Heart left ventricle (tissue), 16 donors: ENCODE data around the gene SCN5A. TPM values are rescaled to one million over a fixed set of nuclear protein-coding genes. Genes with fewer than 3 reads are reported as not detected.

Experiments
- ATAC-seq, 4 donors: fragments of 200-7000 bp; cut with Tn5 transposase; one replicate each; pipeline ENCODE4 v1.9.1; 2020 to 2022; ENCODE audit warnings: moderate library complexity in 4 of 4, mild to moderate bottlenecking in 3 of 4, moderate number of reproducible peaks in 1 of 4
- DNase-seq, 5 donors: peaks; one replicate each; pipeline ENCODE4 v3.0.0-alpha.2; 2020
- H3K27ac ChIP-seq, 12 donors: fragments of 200-600 bp; sonication (generic) in 4 of 12; one replicate each; pipeline versions ENCODE4 v1.5.0 to v1.8.0; 2016 to 2022; ENCODE audit warnings: mild to moderate bottlenecking in 2 of 12
- H3K27me3 ChIP-seq, 9 donors: fragments of 200-600 bp; sonication (generic) in 2 of 9; one replicate each; pipeline versions ENCODE4 v1.5.1 to v1.8.0; 2016 to 2022; ENCODE audit warnings: mild to moderate bottlenecking in 3 of 9
- H3K36me3 ChIP-seq, 9 donors: fragments of 200-600 bp; sonication (generic) in 2 of 9; one replicate each; pipeline versions ENCODE4 v1.5.0 to v1.8.0; 2018 to 2022; ENCODE audit warnings: mild to moderate bottlenecking in 2 of 9
- H3K4me1 ChIP-seq, 12 donors: fragments of 200-600 bp; sonication (generic) in 4 of 12; one replicate each; pipeline versions ENCODE4 v1.5.0 to v1.8.0; 2016 to 2022; ENCODE audit warnings: mild to moderate bottlenecking in 3 of 12
- H3K4me3 ChIP-seq, 12 donors: fragments of 200-600 bp; sonication (generic) in 4 of 12; one replicate each; pipeline versions ENCODE4 v1.5.0 to v1.8.0; 2017 to 2022; ENCODE audit warnings: mild to moderate bottlenecking in 9 of 12, moderate library complexity in 4 of 12
- H3K9me3 ChIP-seq, 12 donors: fragments of 200-600 bp; sonication (generic) in 4 of 12; one replicate each; pipeline versions ENCODE4 v1.5.0 to v1.8.0; 2016 to 2022; ENCODE audit warnings: mild to moderate bottlenecking in 1 of 12
- POLR2A ChIP-seq, 2 donors: fragments of 450-650 bp; IDR thresholded peaks; one replicate each; pipeline ENCODE4 v1.6.1; 2017; ENCODE audit warnings: antibody characterized with exemption in 2 of 2, mild to moderate bottlenecking in 2 of 2, moderate library complexity in 2 of 2
- WGBS, 4 donors: extraction: QIAGEN DNeasy Blood & Tissue Kit in 2 of 4; methylation state at CpG; one replicate each; pipeline versions ENCODE4 v1.1.5 to v1.1.7; 2013 to 2018; 5-methylcytosine and 5-hydroxymethylcytosine counted together
- intact Hi-C, 10 donors: fragments of 100-400 bp; cut with DNase I; formaldehyde crosslinking; loops; one replicate each; pipeline versions ENCODE4 v1.11.1 to v1.14.2; 2022
- polyA plus RNA-seq, 2 donors: library from polyadenylated mRNA; stranded (reverse); fragments of 200-250 nt; gene quantifications; one replicate each; pipeline ENCODE4 v1.2.3, GENCODE V29; 2013
- total RNA-seq, 9 donors: library from RNA; depleted of rRNA in 2 of 9; stranded (reverse); fragments of >200 nt in 2 of 9; fragmentation: NEBNext Ultra II Directional in 3 of 9; extraction: Animal tissue kit (Norgen Biotek cat#: 25700) in 3 of 9; gene quantifications; one replicate each; pipeline versions ENCODE4 v1.1.0 to v1.2.4, GENCODE V29; 2016 to 2023
- TF ChIP-seq, protein P1 (sequence below), 12 donors: fragments of 200-600 bp; sonication (generic) in 4 of 12; IDR thresholded peaks; one replicate each; pipeline versions ENCODE4 v1.5.0 to v1.8.0; 2018 to 2022; ENCODE audit warnings: antibody characterized with exemption in 12 of 12, mild to moderate bottlenecking in 5 of 12
- donor health status: ischemic (EF 13 %, LVEDD 7.1; RV severe dilation, severe dysfunction).
- donor health status: healthy with polysubstance abuse.
- donor health status: DM: no; HTN: yes; CAD: no.
- donor health status: DM: no; HTN: no; CAD: no.
- donor health status: ischemic (EF 25% LVEDD 6.9; RV normal size, moderate dysfunction).
- donor health status: ischemic (EF 25% LVEDD 5.7; RV mildly dilated, moderate dysfunction).
- donor health status: healthy.
- donor health status: DM: yes; HTN: yes; CAD: no.
- donor health status: ischemic (EF 35%, LVEDD 5.7; RV mildly dilated, moderate dysfunction).
- donor health status: nonischemic (EF 11% LVEDD 7.7; RV severe dilation, severe dysfunction).
- donor health status: DM: yes; HTN: yes; CAD: no.
- donor health status: PGD.
- donor health status: ischemic (EF 29% LVEDD 5.4; RV normal size, mild dysfunction).
- donor health status: nonischemic (EF 23%, LVEDD 6.1; RV moderate dilation, normal function).

Gene SCN5A
- total and polyA plus RNA-seq, 11 donors = 88.4 to 242 (median 173) TPM

- 76 to 94% (median 85%) methylated on average over 2 of the region's 2 CpGs for WGBS, 4 donors
- Histone ChIP-seq H3K9me3 (no peaks in the 10 kb centered on the region), H3K4me3 (no peak overlapping the region), H3K4me1 (no peaks in the 10 kb centered on the region), H3K27ac (no peak overlapping the region), H3K27me3 (no peaks in the 10 kb centered on the region), H3K36me3 (no peaks in the 10 kb centered on the region)
- ATAC-seq (no peak), DNase-seq (no peak)
- no peak for TF ChIP-seq POLR2A (IDR thresholded peaks at IDR 0.05)
- TF ChIP-seq, protein P1, sequence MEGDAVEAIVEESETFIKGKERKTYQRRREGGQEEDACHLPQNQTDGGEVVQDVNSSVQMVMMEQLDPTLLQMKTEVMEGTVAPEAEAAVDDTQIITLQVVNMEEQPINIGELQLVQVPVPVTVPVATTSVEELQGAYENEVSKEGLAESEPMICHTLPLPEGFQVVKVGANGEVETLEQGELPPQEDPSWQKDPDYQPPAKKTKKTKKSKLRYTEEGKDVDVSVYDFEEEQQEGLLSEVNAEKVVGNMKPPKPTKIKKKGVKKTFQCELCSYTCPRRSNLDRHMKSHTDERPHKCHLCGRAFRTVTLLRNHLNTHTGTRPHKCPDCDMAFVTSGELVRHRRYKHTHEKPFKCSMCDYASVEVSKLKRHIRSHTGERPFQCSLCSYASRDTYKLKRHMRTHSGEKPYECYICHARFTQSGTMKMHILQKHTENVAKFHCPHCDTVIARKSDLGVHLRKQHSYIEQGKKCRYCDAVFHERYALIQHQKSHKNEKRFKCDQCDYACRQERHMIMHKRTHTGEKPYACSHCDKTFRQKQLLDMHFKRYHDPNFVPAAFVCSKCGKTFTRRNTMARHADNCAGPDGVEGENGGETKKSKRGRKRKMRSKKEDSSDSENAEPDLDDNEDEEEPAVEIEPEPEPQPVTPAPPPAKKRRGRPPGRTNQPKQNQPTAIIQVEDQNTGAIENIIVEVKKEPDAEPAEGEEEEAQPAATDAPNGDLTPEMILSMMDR (IDR thresholded peaks at IDR 0.05) = no peak
- intact Hi-C loops = loop anchor here in 1 of 10 donors (2.0 kb wide), 1 partner anchor 155 kb away; no protein-coding TSS in a partner anchor
These were observed 40.7 kb upstream of the SCN5A start for GRCh38 chr3:38690185-38690584.

- ATAC-seq = peak in 2 of 4 donors; percentile 50 to 52
- Histone ChIP-seq H3K9me3 (no peaks in the 10 kb centered on the region), H3K4me3 (no peak overlapping the region), H3K27me3 (no peaks in the 10 kb centered on the region), H3K27ac (no peak overlapping the region), H3K36me3 (no peaks in the 10 kb centered on the region), H3K4me1 (no peaks in the 10 kb centered on the region)
- DNase-seq = no peak
- 48 to 54% (median 49%) methylated on average over 3 of the region's 3 CpGs for WGBS, 4 donors
- no peak for TF ChIP-seq POLR2A (IDR thresholded peaks at IDR 0.05)
- TF ChIP-seq, protein P1 (IDR thresholded peaks at IDR 0.05) = peak in 8 of 12 donors; percentile 5 to 35 (median 28)
- intact Hi-C loops = loop anchor here in 9 of 10 donors (1.0 to 10.0 kb wide), 5 partner anchors 153 to 308 kb away; no protein-coding TSS in a partner anchor
These were observed 40.3 kb upstream of the SCN5A start for GRCh38 chr3:38689774-38690173.

DNA sequence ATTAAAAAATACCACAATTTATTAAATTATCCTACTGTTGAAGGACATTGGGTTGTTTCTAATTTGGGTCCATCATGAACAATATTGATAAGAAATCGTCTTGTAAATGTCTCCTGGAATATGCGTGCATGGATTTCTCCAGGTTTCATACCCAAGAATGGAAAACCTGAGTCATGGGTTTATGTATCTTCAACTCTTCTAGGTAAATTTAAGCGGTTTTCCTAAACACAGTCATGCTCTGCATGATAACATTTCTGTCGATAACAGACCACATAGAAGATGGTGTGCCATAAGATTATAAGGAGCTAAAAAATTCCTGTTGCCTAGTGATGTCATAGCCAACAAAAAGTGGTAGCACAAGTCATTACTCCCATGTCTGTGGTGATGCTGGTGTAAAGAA lies 39.9 kb upstream of the SCN5A start:
- no peak overlapping the region for H3K4me3 ChIP-seq
- DNase-seq (no peak), ATAC-seq (no peak)
- no peaks in the 10 kb centered on the region for H3K27me3 ChIP-seq
- no peak for TF ChIP-seq POLR2A (IDR thresholded peaks at IDR 0.05)
- TF ChIP-seq, protein P1 (IDR thresholded peaks at IDR 0.05) = no peak
- no peaks in the 10 kb centered on the region for H3K4me1 ChIP-seq
- no peak overlapping the region for H3K27ac ChIP-seq
- intact Hi-C loops = loop anchor here in 8 of 10 donors (1.0 to 10.0 kb wide), 5 partner anchors 153 to 308 kb away; no protein-coding TSS in a partner anchor
- no peaks in the 10 kb centered on the region for H3K9me3 ChIP-seq
- WGBS, 4 donors = 74 to 83% (median 79%) methylated on average over 4 of the region's 4 CpGs
- H3K36me3 ChIP-seq = no peaks in the 10 kb centered on the region

DNA sequence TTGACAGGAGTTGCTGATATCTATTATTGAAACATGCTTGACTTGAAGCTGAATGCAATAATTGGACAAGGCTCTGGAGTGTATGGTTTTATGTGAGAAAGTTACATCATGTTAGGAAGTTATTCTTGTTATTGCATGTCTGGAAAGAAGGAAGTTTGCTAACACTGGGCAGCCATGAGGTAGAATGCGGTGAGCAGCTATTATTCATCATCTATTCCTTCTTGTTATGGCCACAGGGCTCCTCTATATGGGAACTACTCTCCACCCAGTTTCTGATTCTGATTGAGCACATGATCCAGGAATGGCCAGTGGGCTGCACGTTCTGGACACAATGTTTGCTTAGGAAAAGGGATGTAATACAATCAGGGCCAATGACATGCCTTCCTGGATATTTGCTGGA lies 37.8 kb upstream of the SCN5A start:
- no peaks in the 10 kb centered on the region for H3K27me3 ChIP-seq
- intact Hi-C loops = loop anchor here in 6 of 10 donors (5.0 to 10.0 kb wide), 3 partner anchors 155 to 310 kb away; no protein-coding TSS in a partner anchor
- 68 to 80% (median 70%) methylated on average over 2 of the region's 2 CpGs for WGBS, 4 donors
- no peaks in the 10 kb centered on the region for H3K4me1 ChIP-seq
- no peaks in the 10 kb centered on the region for H3K36me3 ChIP-seq
- TF ChIP-seq, protein P1 (IDR thresholded peaks at IDR 0.05) = no peak
- H3K27ac ChIP-seq = no peak overlapping the region
- H3K9me3 ChIP-seq = no peaks in the 10 kb centered on the region
- ATAC-seq (no peak), DNase-seq (no peak)
- H3K4me3 ChIP-seq = no peak overlapping the region
